BLaER1 treated with 17β-estradiol and CSF1 and Interleukin-3, amounts not matched to agents 10 nM and 100 nM (cell line): ENCODE data around the gene ZNF292.

ENCODE experiments used
- H3K27ac ChIP-seq, 11 experiments: shearing (Covaris generic); formaldehyde crosslinking; 2 replicates each; pipeline ENCODE4 v1.8.1; 2022
- H3K27me3 ChIP-seq, 11 experiments: shearing (Covaris generic); formaldehyde crosslinking; 2 replicates each; pipeline ENCODE4 v1.8.1; 2022
- H3K36me3 ChIP-seq, 11 experiments: shearing (Covaris generic); formaldehyde crosslinking; 2 replicates each; pipeline ENCODE4 v1.8.1; 2022
- H3K4me1 ChIP-seq, 10 experiments: shearing (Covaris generic); formaldehyde crosslinking; 2 replicates each; pipeline ENCODE4 v1.8.1; 2022
- H3K4me2 ChIP-seq, 11 experiments: shearing (Covaris generic); formaldehyde crosslinking; 2 replicates each; pipeline ENCODE4 v1.8.1; 2022
- H3K4me3 ChIP-seq, 10 experiments: shearing (Covaris generic); formaldehyde crosslinking; 2 replicates each; pipeline ENCODE4 v1.8.1; 2022
- H3K9ac ChIP-seq, 11 experiments: shearing (Covaris generic); formaldehyde crosslinking; 2 replicates each; pipeline ENCODE4 v1.8.1; 2022
- H3K9me3 ChIP-seq, 11 experiments: shearing (Covaris generic); formaldehyde crosslinking; replicated peaks in 1 of 11; 2 replicates each; pipeline ENCODE4 v1.8.1; 2022
- H4K20me1 ChIP-seq, 11 experiments: shearing (Covaris generic); formaldehyde crosslinking; 2 replicates each; pipeline ENCODE4 v1.8.1; 2022
- Cebpa-rat ChIP-seq, 11 experiments: shearing (Covaris generic); IDR thresholded peaks; 2 replicates each; pipeline ENCODE4 v1.8.1; 2022

Gene ZNF292

DNA sequence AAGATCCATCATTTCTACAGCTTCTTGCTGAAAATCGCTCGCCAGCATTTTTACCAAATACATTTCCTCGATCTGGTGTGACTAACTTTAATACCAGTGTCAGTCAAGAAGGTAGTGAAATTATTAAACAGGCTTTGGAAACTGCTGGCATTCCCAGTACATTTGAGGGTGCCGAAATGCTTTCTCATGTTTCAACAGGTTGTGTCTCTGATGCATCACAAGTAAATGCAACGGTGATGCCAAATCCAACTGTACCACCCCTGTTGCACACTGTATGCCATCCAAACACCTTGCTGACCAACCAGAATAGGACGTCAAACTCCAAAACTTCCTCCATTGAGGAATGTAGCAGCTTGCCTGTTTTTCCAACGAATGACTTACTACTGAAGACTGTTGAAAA, 102.6 kb downstream of the ZNF292 start:
- H3K9ac ChIP-seq: no peak overlapping the region
- no peak overlapping the region for H3K4me2 ChIP-seq

DNA sequence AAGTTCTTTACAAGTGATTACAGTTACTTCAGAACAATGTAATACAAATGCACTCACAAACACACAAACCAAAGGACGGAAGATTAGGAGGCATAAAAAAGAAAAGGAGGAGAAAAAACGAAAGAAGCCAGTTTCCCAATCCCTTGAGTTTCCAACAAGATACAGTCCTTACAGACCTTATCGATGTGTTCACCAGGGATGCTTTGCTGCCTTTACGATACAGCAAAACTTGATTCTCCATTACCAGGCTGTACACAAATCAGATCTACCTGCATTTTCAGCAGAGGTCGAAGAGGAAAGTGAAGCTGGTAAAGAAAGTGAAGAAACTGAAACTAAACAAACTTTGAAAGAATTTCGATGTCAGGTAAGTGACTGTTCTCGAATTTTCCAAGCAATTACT, 104.4 kb downstream of the ZNF292 start:
- no peaks in the 10 kb centered on the region for H3K4me1 ChIP-seq
- H4K20me1 ChIP-seq: no peaks in the 10 kb centered on the region
- H3K36me3 ChIP-seq: peaks cover 31 to 60% (median 55%) of the 10 kb centered on the region in 11 experiments
- H3K27me3 ChIP-seq: no peaks in the 10 kb centered on the region
- no peak overlapping the region for H3K4me3 ChIP-seq
- H3K9me3 ChIP-seq: peaks cover 0 to 20% (median 0%) of the 10 kb centered on the region in 11 experiments; a peak in 4 of 22 replicates
- H3K27ac ChIP-seq: no peak overlapping the region
- no peak for TF ChIP-seq Cebpa-rat (IDR thresholded peaks at IDR 0.05)
- no peak overlapping the region for H3K4me2 ChIP-seq
- H3K9ac ChIP-seq: no peak overlapping the region

More for the DNA sequence above, 102.6 kb downstream of the ZNF292 start:
- TF ChIP-seq Cebpa-rat (IDR thresholded peaks at IDR 0.05): no peak
- Histone ChIP-seq H3K27ac (no peak overlapping the region), H3K4me1 (no peaks in the 10 kb centered on the region), H3K36me3 (peaks cover 42 to 78% (median 68%) of the 10 kb centered on the region in 11 experiments), H4K20me1 (no peaks in the 10 kb centered on the region), H3K9me3 (peaks cover 0 to 20% (median 0%) of the 10 kb centered on the region in 11 experiments; a peak in 4 of 22 replicates), H3K27me3 (no peaks in the 10 kb centered on the region), H3K4me3 (no peak overlapping the region)

DNA sequence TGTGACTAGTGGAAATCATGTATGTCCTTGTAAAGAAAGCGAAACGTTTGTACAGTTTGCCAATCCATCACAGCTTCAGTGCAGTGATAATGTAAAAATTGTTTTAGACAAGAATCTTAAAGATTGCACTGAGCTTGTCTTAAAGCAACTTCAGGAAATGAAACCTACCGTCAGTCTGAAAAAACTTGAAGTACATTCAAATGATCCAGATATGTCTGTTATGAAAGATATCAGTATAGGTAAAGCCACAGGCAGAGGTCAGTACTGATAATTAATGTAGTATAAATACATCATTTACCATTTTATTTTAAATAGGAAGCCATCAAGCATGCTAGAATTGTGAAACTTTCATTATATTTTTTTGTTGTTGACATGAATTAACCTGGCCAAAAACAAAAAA, 106.2 kb downstream of the ZNF292 start:
- Histone ChIP-seq H3K27me3 (no peaks in the 10 kb centered on the region), H3K36me3 (peaks cover 14 to 43% (median 38%) of the 10 kb centered on the region in 11 experiments), H3K9ac (no peak overlapping the region)

DNA sequence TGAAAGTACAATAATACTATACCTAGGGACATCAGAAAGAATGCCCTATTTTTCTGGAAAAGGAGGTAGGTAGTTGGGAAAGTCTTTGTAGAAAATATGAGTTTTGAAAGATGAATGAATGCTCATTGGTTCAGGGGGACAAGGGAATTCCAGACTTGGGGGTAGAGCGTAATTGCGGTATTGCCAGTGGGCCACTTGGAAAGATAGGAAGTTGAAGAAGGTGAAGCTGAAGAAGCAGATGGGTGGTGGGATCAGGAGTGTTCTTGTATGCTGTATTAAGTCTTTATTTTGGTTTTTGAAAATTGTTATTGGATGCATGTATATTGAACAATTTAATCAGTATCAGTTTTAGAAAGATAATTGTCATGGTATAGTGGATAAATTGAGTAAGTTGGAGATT, 109.1 kb downstream of the ZNF292 start:
- no peak overlapping the region for H3K27ac ChIP-seq
- no peak for TF ChIP-seq Cebpa-rat (IDR thresholded peaks at IDR 0.05)
- H3K4me1 ChIP-seq: no peaks in the 10 kb centered on the region
- no peak overlapping the region for H3K4me3 ChIP-seq
- no peaks in the 10 kb centered on the region for H4K20me1 ChIP-seq
- H3K9me3 ChIP-seq: 0 out of 22 replicates have a peak, but pooled peaks cover 0 to 3% (median 0%) of the 10 kb centered on the region in 11 experiments
- H3K9ac ChIP-seq: no peak overlapping the region
- H3K27me3 ChIP-seq: no peaks in the 10 kb centered on the region
- no peak overlapping the region for H3K4me2 ChIP-seq
- H3K36me3 ChIP-seq: peaks cover 0 to 13% (median 8%) of the 10 kb centered on the region in 11 experiments; a peak in 17 of 22 replicates

More for the DNA sequence above, 106.2 kb downstream of the ZNF292 start:
- H3K9me3 ChIP-seq: peaks cover 0 to 12% (median 0%) of the 10 kb centered on the region in 11 experiments; a peak in 4 of 22 replicates
- H3K27ac ChIP-seq: no peak overlapping the region
- no peak overlapping the region for H3K4me2 ChIP-seq
- no peaks in the 10 kb centered on the region for H3K4me1 ChIP-seq
- no peaks in the 10 kb centered on the region for H4K20me1 ChIP-seq
- no peak for TF ChIP-seq Cebpa-rat (IDR thresholded peaks at IDR 0.05)
- H3K4me3 ChIP-seq: no peak overlapping the region

DNA sequence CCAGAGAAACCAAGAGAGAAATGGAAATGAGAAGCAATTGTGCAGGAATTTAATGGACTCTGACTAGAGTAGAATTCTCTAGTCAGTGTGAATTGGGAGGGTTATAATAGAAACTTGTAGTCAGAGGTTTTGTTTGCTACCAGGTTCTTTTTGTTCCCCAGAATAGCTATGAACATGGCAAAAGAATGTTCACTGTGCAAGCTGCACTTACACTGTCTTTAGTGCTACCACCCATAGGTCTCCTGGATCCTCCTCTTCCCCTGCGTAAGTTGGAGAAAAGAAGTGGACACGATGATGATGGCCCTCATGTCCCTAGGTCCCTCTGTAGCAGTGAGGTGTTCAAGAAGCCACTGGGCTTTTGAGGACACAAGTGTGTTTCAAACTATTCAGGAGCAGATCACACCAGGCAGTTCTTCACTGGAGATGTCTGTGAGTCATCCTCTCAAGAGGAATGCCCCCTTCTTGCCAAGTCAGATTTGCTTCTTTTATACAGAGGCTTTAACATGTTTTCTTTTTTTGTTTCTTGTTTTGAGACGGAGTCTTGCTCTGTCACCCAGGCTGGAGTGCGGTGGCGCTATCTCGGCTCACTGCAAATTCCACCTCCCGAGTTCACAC, 119.4 kb downstream of the ZNF292 start:
- no peak overlapping the region for H3K9ac ChIP-seq
- H4K20me1 ChIP-seq: no peaks in the 10 kb centered on the region
- H3K9me3 ChIP-seq: no peaks in the 10 kb centered on the region
- H3K4me1 ChIP-seq: peaks cover 0 to 8% (median 0%) of the 10 kb centered on the region in 10 experiments; a peak in 1 of 20 replicates
- no peak overlapping the region for H3K27ac ChIP-seq
- H3K4me2 ChIP-seq: no peak overlapping the region
- TF ChIP-seq Cebpa-rat (IDR thresholded peaks at IDR 0.05): no peak
- H3K27me3 ChIP-seq: no peaks in the 10 kb centered on the region
- H3K36me3 ChIP-seq: no peaks in the 10 kb centered on the region
- no peak overlapping the region for H3K4me3 ChIP-seq

DNA sequence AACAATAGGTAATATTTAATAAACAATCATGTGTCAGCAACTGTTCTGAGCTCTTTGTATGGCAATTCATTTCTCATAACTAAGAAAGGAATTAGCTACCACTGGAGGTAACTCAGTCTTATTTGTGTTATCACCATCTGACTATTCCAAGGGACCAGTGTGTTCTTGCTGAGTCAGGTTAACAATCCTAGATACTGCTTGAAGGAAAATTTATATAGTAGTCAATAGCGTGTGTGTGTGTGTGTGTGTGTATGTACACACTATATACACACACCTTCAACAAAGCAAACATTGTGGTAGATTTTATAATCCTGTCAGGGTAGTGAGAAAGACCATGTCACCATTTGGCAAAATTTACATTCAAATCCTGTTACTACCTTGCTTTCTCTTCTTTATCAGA, 121.3 kb downstream of the ZNF292 start:
- no peak overlapping the region for H3K4me2 ChIP-seq

DNA sequence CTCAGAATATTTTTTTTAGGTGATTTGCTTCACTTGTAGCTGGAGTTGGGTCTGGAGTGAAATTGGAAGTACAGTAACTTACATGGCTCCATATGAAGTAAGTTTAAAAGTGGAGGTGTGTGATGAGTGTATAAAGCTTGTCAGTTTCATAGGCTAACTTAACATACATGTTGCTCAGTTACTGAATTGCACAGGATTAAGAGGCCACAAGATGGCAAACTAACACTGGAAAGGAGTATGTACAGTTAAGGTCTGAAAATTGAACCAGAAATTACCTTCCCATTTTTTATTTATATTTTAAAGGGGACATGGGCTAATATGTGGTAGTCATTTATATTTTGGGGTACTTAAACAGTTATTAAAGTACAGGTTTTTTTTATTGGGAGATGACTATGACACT, 121.8 kb downstream of the ZNF292 start:
- no peak overlapping the region for H3K9ac ChIP-seq
- H4K20me1 ChIP-seq: no peaks in the 10 kb centered on the region
- no peaks in the 10 kb centered on the region for H3K27me3 ChIP-seq
- H3K27ac ChIP-seq: no peak overlapping the region
- no peaks in the 10 kb centered on the region for H3K9me3 ChIP-seq
- no peak overlapping the region for H3K4me3 ChIP-seq
- H3K4me1 ChIP-seq: peaks cover 0 to 8% (median 0%) of the 10 kb centered on the region in 10 experiments; a peak in 1 of 20 replicates
- TF ChIP-seq Cebpa-rat (IDR thresholded peaks at IDR 0.05): no peak
- H3K4me2 ChIP-seq: no peak overlapping the region
- no peaks in the 10 kb centered on the region for H3K36me3 ChIP-seq

More for the DNA sequence above, 121.3 kb downstream of the ZNF292 start:
- H3K4me3 ChIP-seq: no peak overlapping the region
- no peaks in the 10 kb centered on the region for H3K36me3 ChIP-seq
- H3K4me1 ChIP-seq: peaks cover 0 to 8% (median 0%) of the 10 kb centered on the region in 10 experiments; a peak in 1 of 20 replicates
- H4K20me1 ChIP-seq: no peaks in the 10 kb centered on the region
- H3K9ac ChIP-seq: no peak overlapping the region
- no peaks in the 10 kb centered on the region for H3K27me3 ChIP-seq
- H3K27ac ChIP-seq: no peak overlapping the region
- H3K9me3 ChIP-seq: no peaks in the 10 kb centered on the region
- TF ChIP-seq Cebpa-rat (IDR thresholded peaks at IDR 0.05): no peak

DNA sequence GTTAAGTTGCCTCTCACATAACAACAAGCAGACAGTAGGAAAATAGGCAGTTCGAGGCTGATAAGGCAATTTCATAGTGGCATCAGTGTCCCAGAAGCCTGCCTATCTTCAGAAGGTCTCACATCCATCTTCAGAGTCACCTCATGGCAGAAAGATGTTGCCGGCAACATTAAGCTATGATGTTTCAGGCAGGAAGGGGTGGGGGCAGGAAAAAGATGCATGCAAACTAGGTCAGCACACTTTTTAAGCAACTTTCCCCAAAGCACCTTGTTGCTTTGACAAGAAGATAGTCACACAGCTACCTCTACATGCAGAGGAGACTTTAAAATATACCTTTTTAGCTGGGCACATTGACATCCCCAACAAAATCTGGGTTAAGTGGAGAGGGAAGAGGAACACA, 123.8 kb downstream of the ZNF292 start:
- H3K4me1 ChIP-seq: peaks cover 0 to 8% (median 0%) of the 10 kb centered on the region in 10 experiments; a peak in 1 of 20 replicates
- no peak for TF ChIP-seq Cebpa-rat (IDR thresholded peaks at IDR 0.05)

DNA sequence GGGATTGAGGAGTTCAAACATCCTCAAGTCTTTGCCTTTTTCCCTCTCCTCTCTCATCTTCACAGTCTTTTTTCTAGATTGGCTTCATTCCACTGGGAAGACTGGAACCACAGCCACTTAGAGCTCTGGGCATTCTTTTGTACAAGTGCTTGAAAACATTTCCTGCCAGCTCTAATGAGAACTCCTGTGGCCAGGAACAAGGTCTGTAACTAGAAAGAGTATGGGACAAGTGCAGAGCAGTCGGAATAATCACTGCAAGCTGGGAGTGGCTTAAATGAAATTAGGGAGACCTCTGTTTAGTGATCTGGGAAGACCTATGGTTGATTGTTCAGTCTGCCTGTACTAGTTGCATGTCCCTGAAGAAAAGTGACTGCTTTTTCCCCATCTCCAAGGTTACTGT, 126.1 kb downstream of the ZNF292 start:
- H3K36me3 ChIP-seq: no peaks in the 10 kb centered on the region
- no peak overlapping the region for H3K4me2 ChIP-seq
- no peak overlapping the region for H3K4me3 ChIP-seq
- no peak overlapping the region for H3K27ac ChIP-seq
- H4K20me1 ChIP-seq: no peaks in the 10 kb centered on the region
- no peak for TF ChIP-seq Cebpa-rat (IDR thresholded peaks at IDR 0.05)
- H3K9me3 ChIP-seq: no peaks in the 10 kb centered on the region
- H3K9ac ChIP-seq: no peak overlapping the region
- no peaks in the 10 kb centered on the region for H3K27me3 ChIP-seq
- no peaks in the 10 kb centered on the region for H3K4me1 ChIP-seq

More for the DNA sequence above, 123.8 kb downstream of the ZNF292 start:
- H3K4me3 ChIP-seq: no peak overlapping the region
- H4K20me1 ChIP-seq: no peaks in the 10 kb centered on the region
- no peaks in the 10 kb centered on the region for H3K36me3 ChIP-seq
- H3K9me3 ChIP-seq: no peaks in the 10 kb centered on the region
- H3K27ac ChIP-seq: no peak overlapping the region
- H3K4me2 ChIP-seq: no peak overlapping the region
- H3K9ac ChIP-seq: no peak overlapping the region
- H3K27me3 ChIP-seq: no peaks in the 10 kb centered on the region

DNA sequence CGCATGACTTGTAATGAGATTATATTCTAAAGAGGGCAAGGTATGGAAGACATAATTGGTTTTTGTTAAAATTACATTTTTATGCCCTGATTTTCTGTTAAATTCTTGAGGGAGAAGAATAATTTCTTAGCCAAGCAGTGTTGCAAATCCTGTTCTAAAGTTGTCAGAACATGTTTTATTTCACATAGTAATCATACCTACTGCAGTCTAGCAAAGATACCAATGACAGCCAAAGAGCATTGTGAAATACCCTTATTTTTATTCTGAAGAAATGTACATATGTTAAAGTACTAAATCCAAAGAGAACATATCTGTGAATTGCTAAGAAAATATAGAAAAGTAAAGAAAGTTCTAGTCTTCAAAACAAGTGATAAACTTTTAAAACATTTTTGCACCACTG, 127.4 kb downstream of the ZNF292 start:
- Histone ChIP-seq H3K4me3 (no peak overlapping the region), H3K4me2 (no peak overlapping the region), H3K9me3 (no peaks in the 10 kb centered on the region), H3K4me1 (no peaks in the 10 kb centered on the region), H3K27me3 (no peaks in the 10 kb centered on the region), H4K20me1 (no peaks in the 10 kb centered on the region), H3K36me3 (no peaks in the 10 kb centered on the region), H3K9ac (no peak overlapping the region), H3K27ac (no peak overlapping the region)
- TF ChIP-seq Cebpa-rat (IDR thresholded peaks at IDR 0.05): no peak
